H1 (cell line): ENCODE measurements around the gene INPP5K. TPM values are rescaled to one million over a fixed set of nuclear protein-coding genes. Genes with fewer than 3 reads are reported as not detected.

Source experiments
- CTCF ChIA-PET: fragments of 300-600 bp; sonication (Branson Sonifier 250); formaldehyde crosslinking; loops from one replicate; lab custom pipeline; 2021; ENCODE audit not compliant: partially characterized antibody; lab: Charles Lee
- POLR2A ChIA-PET: fragments of 300-600 bp; sonication (Branson Sonifier 250); formaldehyde crosslinking; loops from one replicate; lab custom pipeline; 2021; ENCODE audit warnings: inconsistent platforms; ENCODE audit not compliant: partially characterized antibody; lab: Charles Lee
- DNase-seq, 2 experiments: peaks; one replicate each; pipeline versions ENCODE4 v3.0.0 to v3.0.0-alpha.2; 2010 to 2022; ENCODE audit warnings: low spot score in 2 of 2, low read depth in 1 of 2, mixed read lengths in 1 of 2
- FAIRE-seq: peaks from 2 replicates; lab custom pipeline; 2011; peaks lifted over from hg19 to GRCh38; lab: Jason Lieb, UNC
- H2AFZ ChIP-seq: 2 replicates; pipeline ENCODE4 v1.8.1; 2012; ENCODE audit warnings: low read length, inconsistent platforms
- H2AK5ac ChIP-seq: 2 replicates; pipeline ENCODE4 v1.6.1; 2013; ENCODE audit warnings: low read depth, low read length
- H2BK120ac ChIP-seq: replicated peaks from 2 replicates; pipeline ENCODE3; 2013; ENCODE audit warnings: low read depth, low read length, inconsistent platforms
- H2BK12ac ChIP-seq: 2 replicates; pipeline ENCODE4 v1.6.1; 2013; ENCODE audit warnings: low read depth, low read length
- H2BK15ac ChIP-seq: 2 replicates; pipeline ENCODE4 v1.6.1; 2013; ENCODE audit warnings: low read length
- H2BK20ac ChIP-seq: 2 replicates; pipeline ENCODE4 v1.6.1; 2013; ENCODE audit warnings: low read length
- H2BK5ac ChIP-seq: 2 replicates; pipeline ENCODE4 v1.6.1; 2013; ENCODE audit warnings: low read depth, low read length
- H3K14ac ChIP-seq: 2 replicates; pipeline ENCODE4 v1.6.1; 2013; ENCODE audit warnings: inconsistent platforms; ENCODE audit not compliant: insufficient read length
- H3K18ac ChIP-seq: 2 replicates; pipeline ENCODE4 v1.6.1; 2013; ENCODE audit warnings: low read length; ENCODE audit errors: extremely low read depth
- H3K23ac ChIP-seq: 2 replicates; pipeline ENCODE4 v1.6.1; 2013; ENCODE audit warnings: inconsistent platforms; ENCODE audit not compliant: insufficient read length
- H3K23me2 ChIP-seq: 2 replicates; pipeline ENCODE4 v1.6.1; 2013; ENCODE audit warnings: low read depth, low read length
- H3K27ac ChIP-seq: 2 replicates; pipeline ENCODE4 v1.6.1; 2011; ENCODE audit warnings: low read depth, low read length, inconsistent platforms
- H3K27me3 ChIP-seq, 4 experiments: replicated peaks in 1 of 4; 1 replicate in 1 of 4; 2 replicates in 3 of 4; pipeline versions ENCODE4 v1.6.1 to v1.8.1; 2011 to 2013; ENCODE audit warnings: low read length in 3 of 4, mild to moderate bottlenecking in 3 of 4, inconsistent platforms in 2 of 4, mixed read lengths in 2 of 4, moderate library complexity in 1 of 4; ENCODE audit not compliant: control insufficient read depth in 3 of 4, insufficient read depth in 3 of 4; ENCODE audit errors: extremely low read depth in 1 of 4
- H3K36me3 ChIP-seq, 4 experiments: 2 replicates each; pipeline versions ENCODE4 v1.6.1 to v1.8.1; 2011 to 2013; ENCODE audit warnings: mild to moderate bottlenecking in 4 of 4, low read length in 3 of 4, moderate library complexity in 2 of 4, control low read depth in 1 of 4, inconsistent platforms in 1 of 4; ENCODE audit not compliant: insufficient read depth in 4 of 4, control insufficient read depth in 2 of 4
- H3K4ac ChIP-seq: replicated peaks from 2 replicates; pipeline ENCODE3; 2013; ENCODE audit warnings: low read length, low read depth, mixed read lengths, inconsistent platforms; ENCODE audit not compliant: insufficient read length
- H3K4me1 ChIP-seq, 4 experiments: replicated peaks in 1 of 4; 1 replicate in 1 of 4; 2 replicates in 3 of 4; pipeline versions ENCODE4 v1.6.1 to v1.8.1; 2011 to 2013; ENCODE audit warnings: low read length in 3 of 4, inconsistent platforms in 2 of 4, mixed read lengths in 1 of 4; ENCODE audit not compliant: insufficient read depth in 4 of 4, control insufficient read depth in 3 of 4
- H3K4me2 ChIP-seq, 2 experiments: 2 replicates each; pipeline versions ENCODE4 v1.6.1 to v1.8.1; 2011 to 2013; ENCODE audit warnings: low read depth in 2 of 2, low read length in 2 of 2, control low read depth in 1 of 2, inconsistent platforms in 1 of 2, mild to moderate bottlenecking in 1 of 2; ENCODE audit not compliant: insufficient read depth in 1 of 2
- H3K4me3 ChIP-seq, 4 experiments: fragments of 200-600, 300-600 bp in 1 of 4; sonication (generic), shearing (Covaris generic), sonication (Bioruptor Twin) in 1 of 4; 2 replicates each; pipeline versions ENCODE4 v1.5.1 to v1.8.1; 2011 to 2016; ENCODE audit warnings: low read length in 4 of 4, low read depth in 3 of 4, control low read depth in 2 of 4, inconsistent platforms in 2 of 4, mild to moderate bottlenecking in 2 of 4, mixed read lengths in 1 of 4, moderate library complexity in 1 of 4; ENCODE audit not compliant: insufficient read depth in 2 of 4; ENCODE audit errors: extremely low read depth in 1 of 4
- H3K56ac ChIP-seq: replicated peaks from 2 replicates; pipeline ENCODE3; 2013; ENCODE audit warnings: low read depth, mild to moderate bottlenecking, mixed read lengths, low read length, inconsistent platforms; ENCODE audit not compliant: insufficient read length
- H3K79me1 ChIP-seq: 2 replicates; pipeline ENCODE4 v1.6.1; 2013; ENCODE audit warnings: low read depth, low read length, control low read depth
- H3K79me2 ChIP-seq, 2 experiments: 2 replicates each; pipeline versions ENCODE4 v1.6.1 to v1.8.1; 2012 to 2013; ENCODE audit warnings: low read length in 2 of 2, mild to moderate bottlenecking in 2 of 2, inconsistent platforms in 1 of 2; ENCODE audit not compliant: insufficient read depth in 2 of 2, control insufficient read depth in 1 of 2
- H3K9ac ChIP-seq, 4 experiments: replicated peaks in 1 of 4; 1 replicate in 1 of 4; 2 replicates in 3 of 4; pipeline versions ENCODE4 v1.6.1 to v1.8.1; 2011 to 2013; ENCODE audit warnings: low read depth in 3 of 4, low read length in 3 of 4, control low read depth in 2 of 4, mild to moderate bottlenecking in 2 of 4, moderate library complexity in 2 of 4, inconsistent platforms in 1 of 4; ENCODE audit errors: extremely low read depth in 1 of 4
- H3K9me3 ChIP-seq, 2 experiments: 2 replicates each; pipeline versions ENCODE4 v1.6.1 to v1.8.1; 2012 to 2013; ENCODE audit warnings: mild to moderate bottlenecking in 2 of 2, moderate library complexity in 2 of 2, control low read depth in 1 of 2, inconsistent platforms in 1 of 2, low read depth in 1 of 2, low read length in 1 of 2, mixed read lengths in 1 of 2; ENCODE audit not compliant: insufficient read depth in 2 of 2
- H4K20me1 ChIP-seq, 2 experiments: replicated peaks in 1 of 2; 2 replicates each; pipeline versions ENCODE3 to v1.8.1; 2011 to 2013; ENCODE audit warnings: inconsistent platforms in 2 of 2, low read length in 2 of 2, mild to moderate bottlenecking in 1 of 2; ENCODE audit not compliant: insufficient read depth in 2 of 2, control insufficient read depth in 1 of 2
- H4K5ac ChIP-seq: 2 replicates; pipeline ENCODE4 v1.6.1; 2013; ENCODE audit warnings: low read length, low read depth, mixed read lengths, inconsistent platforms; ENCODE audit not compliant: insufficient read length
- H4K8ac ChIP-seq: 2 replicates; pipeline ENCODE4 v1.8.0; 2013; ENCODE audit warnings: mild to moderate bottlenecking, moderate library complexity, low read length, inconsistent platforms; ENCODE audit not compliant: insufficient read depth; ENCODE audit errors: extremely low read depth
- H4K91ac ChIP-seq: replicated peaks from 2 replicates; pipeline ENCODE3; 2013; ENCODE audit warnings: low read length, mixed read lengths, inconsistent platforms; ENCODE audit not compliant: insufficient read length
- BACH1 ChIP-seq: IDR thresholded peaks from 2 replicates; pipeline ENCODE4 v1.6.1; 2012; ENCODE audit warnings: low read length, improper control_type of control experiment
- CTBP2 ChIP-seq: IDR thresholded peaks from 2 replicates; pipeline ENCODE4 v1.7.0; 2011; ENCODE audit warnings: borderline replicate concordance, mild to moderate bottlenecking, moderate library complexity, mixed read lengths, low read length; ENCODE audit not compliant: insufficient read depth, insufficient read length
- KDM1A ChIP-seq: fragments of 200-600, 300-600 bp; sonication (generic); IDR thresholded peaks from 2 replicates; pipeline ENCODE4 v1.7.1; 2016; ENCODE audit warnings: mild to moderate bottlenecking, low read length, borderline replicate concordance
- KDM5A ChIP-seq: fragments of 200-600 bp; IDR thresholded peaks from 2 replicates; pipeline ENCODE4 v1.7.1; 2012; ENCODE audit warnings: mild to moderate bottlenecking, low read length, inconsistent platforms, mixed read lengths
- NRF1 ChIP-seq: IDR thresholded peaks from 2 replicates; pipeline ENCODE4 v1.6.1; 2011; ENCODE audit warnings: mild to moderate bottlenecking, low read depth, low read length, improper control_type of control experiment
- RXRA ChIP-seq: IDR thresholded peaks from 2 replicates; pipeline ENCODE4 v1.6.1; 2011; ENCODE audit warnings: low read depth, mild to moderate bottlenecking, low read length, moderate library complexity; ENCODE audit not compliant: insufficient read depth
- SIX5 ChIP-seq: IDR thresholded peaks from 2 replicates; pipeline ENCODE4 v1.6.1; 2011; ENCODE audit warnings: mild to moderate bottlenecking, low read depth, low read length
- TCF12 ChIP-seq: IDR thresholded peaks from 2 replicates; pipeline ENCODE4 v1.6.1; 2011; ENCODE audit warnings: low read depth, mild to moderate bottlenecking, low read length
- USF2 ChIP-seq: IDR thresholded peaks from 2 replicates; pipeline ENCODE4 v1.6.1; 2011; ENCODE audit warnings: low read length, improper control_type of control experiment
- WGBS, 2 experiments: shearing (Covaris generic) in 1 of 2; methylation state at CpG; one replicate each; pipeline versions ENCODE4 v1.1.6 to v1.1.7; 2013 to 2015; ENCODE audit warnings: low lambda C conversion rate in 2 of 2, mixed read lengths in 2 of 2, inconsistent platforms in 1 of 2, low coverage in 1 of 2, missing lambda C conversion rate in 1 of 2; ENCODE audit not compliant: insufficient replicate concordance in 2 of 2, insufficient coverage in 1 of 2, insufficient read length in 1 of 2; ENCODE audit errors: extremely low coverage in 1 of 2, missing lambda C conversion rate in 1 of 2; 5-methylcytosine and 5-hydroxymethylcytosine counted together
- polyA plus RNA-seq, 7 experiments: library from polyadenylated mRNA; depleted of rRNA in 3 of 7; stranded (reverse) in 5 of 7; unstranded in 2 of 7; fragments of >200 nt in 5 of 7; fragments of 200-250 nt in 2 of 7; gene quantifications; 1 replicate in 5 of 7; 2 replicates in 1 of 7; 4 replicates in 1 of 7; pipeline versions ENCODE4 v1.2.1 to v1.2.3, GENCODE V29; 2011 to 2013; ENCODE audit warnings: missing spikeins in 2 of 7, mixed read lengths in 2 of 7
- total RNA-seq: library from RNA; stranded (reverse); fragmentation: NEBNext Ultra II Directional; extraction: Animal tissue kit (Norgen Biotek cat#: 25700); gene quantifications from 2 replicates; pipeline ENCODE4 v1.2.1, GENCODE V29; 2021

INPP5K gene
- total and polyA plus RNA-seq, 2 of the 8 experiments (the other 6 are each of a cell fraction or from before 2014, with no cell fraction given): 21.0 to 24.1 TPM

- Histone ChIP-seq H2AK5ac (no peak overlapping the region), H3K18ac (no peak overlapping the region), H3K14ac (no peak overlapping the region), H4K20me1 (peaks cover 0 to 8% of the 10 kb centered on the region in 2 experiments), H3K9ac (no peak overlapping the region), H3K27ac (no peak overlapping the region), H3K56ac (no peak overlapping the region), H2BK120ac (no peak overlapping the region), H2BK12ac (no peak overlapping the region), H3K9me3 (no peaks in the 10 kb centered on the region), H3K23ac (no peak overlapping the region), H3K79me1 (no peaks in the 10 kb centered on the region), H2BK5ac (no peak overlapping the region), H3K79me2 (no peaks in the 10 kb centered on the region), H2AFZ (no peak overlapping the region), H3K36me3 (peaks cover 9 to 44% (median 30%) of the 10 kb centered on the region in 4 experiments; a peak in 6 of 8 replicates), H2BK15ac (no peak overlapping the region), H3K23me2 (peaks cover 3% of the 10 kb centered on the region; the same call in 1 of the 2 replicates), H3K4ac (no peak overlapping the region), H3K4me3 (no peak overlapping the region), H3K27me3 (peaks cover 0 to 6% (median 0%) of the 10 kb centered on the region in 4 experiments; a peak in 2 of 7 replicates), H4K5ac (no peak overlapping the region), H3K4me1 (peaks cover 0 to 16% (median 4%) of the 10 kb centered on the region in 4 experiments; a peak in 5 of 7 replicates), H2BK20ac (no peak overlapping the region), H4K91ac (no peak overlapping the region), H3K4me2 (no peak overlapping the region), H4K8ac (no peak overlapping the region)
- CTCF ChIA-PET: interaction anchor here (1.0 to 1.7 kb wide), 3 partner anchors 11 to 54 kb away, joined by 3 to 4 read pairs (median 3); partner anchors contain the start of gene MYO1C
- TF ChIP-seq NRF1 (no peak), CTBP2 (no peak), KDM5A (no peak), BACH1 (no peak), TCF12 (no peak), SIX5 (no peak), RXRA (no peak), KDM1A (no peak), USF2 (no peak)
- WGBS, 2 experiments: 93% methylated on average over 11 of the region's 11 CpGs; no CpG with 5 or more reads in 1 of the 2 experiments
- FAIRE-seq: no peak
- POLR2A ChIA-PET: interaction anchor here (0.6 kb wide), 1 partner anchor 9 kb away, joined by 3 read pairs; no protein-coding TSS in a partner anchor
- DNase-seq: no peak
These were observed 34.7 kb downstream of the INPP5K start for GRCh38 chr17:1481736-1482135.
